ENCODE measurements around the gene COQ8A. TPM values are rescaled to one million over a fixed set of nuclear protein-coding genes. Genes with fewer than 3 reads are reported as not detected.
A peak's percentile ranks its signal among the peaks of the same experiment; 100 is the strongest.

COQ8A gene
- total RNA-seq, 1 donor from 2014 or later, result 41.9 TPM

GRCh38 chr1:226946841-226947240, 6.7 kb downstream of the COQ8A start:
- DNase-seq, result no peak
- TF ChIP-seq, protein P1, sequence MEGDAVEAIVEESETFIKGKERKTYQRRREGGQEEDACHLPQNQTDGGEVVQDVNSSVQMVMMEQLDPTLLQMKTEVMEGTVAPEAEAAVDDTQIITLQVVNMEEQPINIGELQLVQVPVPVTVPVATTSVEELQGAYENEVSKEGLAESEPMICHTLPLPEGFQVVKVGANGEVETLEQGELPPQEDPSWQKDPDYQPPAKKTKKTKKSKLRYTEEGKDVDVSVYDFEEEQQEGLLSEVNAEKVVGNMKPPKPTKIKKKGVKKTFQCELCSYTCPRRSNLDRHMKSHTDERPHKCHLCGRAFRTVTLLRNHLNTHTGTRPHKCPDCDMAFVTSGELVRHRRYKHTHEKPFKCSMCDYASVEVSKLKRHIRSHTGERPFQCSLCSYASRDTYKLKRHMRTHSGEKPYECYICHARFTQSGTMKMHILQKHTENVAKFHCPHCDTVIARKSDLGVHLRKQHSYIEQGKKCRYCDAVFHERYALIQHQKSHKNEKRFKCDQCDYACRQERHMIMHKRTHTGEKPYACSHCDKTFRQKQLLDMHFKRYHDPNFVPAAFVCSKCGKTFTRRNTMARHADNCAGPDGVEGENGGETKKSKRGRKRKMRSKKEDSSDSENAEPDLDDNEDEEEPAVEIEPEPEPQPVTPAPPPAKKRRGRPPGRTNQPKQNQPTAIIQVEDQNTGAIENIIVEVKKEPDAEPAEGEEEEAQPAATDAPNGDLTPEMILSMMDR (IDR thresholded peaks at IDR 0.05; ENCODE audit: partially characterized antibody, unreplicated experiment), result no peak
- H3K4me3 Mint-ChIP-seq (ENCODE audit: unreplicated experiment), result peak overlapping the region; percentile 55
- peaks cover 46% of the 10 kb centered on the region for H3K4me1 Mint-ChIP-seq (ENCODE audit: low read depth, unreplicated experiment)
- peak overlapping the region; percentile 67 for H3K27ac Mint-ChIP-seq (ENCODE audit: unreplicated experiment)
- peaks cover 9% of the 10 kb centered on the region for H3K36me3 Mint-ChIP-seq (ENCODE audit: unreplicated experiment)
- H3K27me3 Mint-ChIP-seq (ENCODE audit: unreplicated experiment), result peaks cover 8% of the 10 kb centered on the region
- peaks cover 18% of the 10 kb centered on the region for H3K9me3 Mint-ChIP-seq (ENCODE audit: unreplicated experiment)

DNA sequence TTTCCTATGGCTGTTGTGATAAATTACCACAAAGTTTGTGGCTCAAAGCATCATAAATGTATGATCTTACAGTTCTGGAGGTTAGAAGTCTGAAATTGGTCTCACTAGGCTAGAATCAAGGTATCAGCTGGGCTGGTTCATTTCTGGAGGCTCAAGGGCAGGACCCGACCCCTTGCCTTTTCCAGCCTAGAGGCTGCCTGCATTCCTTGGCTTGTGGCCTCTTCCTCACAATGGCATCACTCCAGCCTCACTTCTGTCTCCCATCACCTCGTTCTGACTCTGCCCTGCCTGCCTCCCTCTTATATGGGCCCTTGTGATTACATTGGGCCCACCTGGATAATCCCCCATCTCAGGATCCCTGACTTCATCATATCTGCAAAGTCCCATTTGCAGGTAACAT, 8.0 kb downstream of the COQ8A start:
- H3K27ac Mint-ChIP-seq (ENCODE audit: unreplicated experiment), result no peak overlapping the region
- H3K27me3 Mint-ChIP-seq (ENCODE audit: unreplicated experiment), result peaks cover 7% of the 10 kb centered on the region
- DNase-seq, result no peak
- TF ChIP-seq, protein P1 (IDR thresholded peaks at IDR 0.05; ENCODE audit: partially characterized antibody, unreplicated experiment), result no peak
- H3K36me3 Mint-ChIP-seq (ENCODE audit: unreplicated experiment), result peaks cover 9% of the 10 kb centered on the region
- H3K9me3 Mint-ChIP-seq (ENCODE audit: unreplicated experiment), result peaks cover 18% of the 10 kb centered on the region
- peaks cover 36% of the 10 kb centered on the region for H3K4me1 Mint-ChIP-seq (ENCODE audit: low read depth, unreplicated experiment)
- H3K4me3 Mint-ChIP-seq (ENCODE audit: unreplicated experiment), result no peak overlapping the region

GRCh38 chr1:226948480-226948879, 8.4 kb downstream of the COQ8A start:
- Mint-ChIP-seq H3K4me1 (ENCODE audit: low read depth, unreplicated experiment) (peaks cover 32% of the 10 kb centered on the region), H3K9me3 (ENCODE audit: unreplicated experiment) (peaks cover 18% of the 10 kb centered on the region), H3K4me3 (ENCODE audit: unreplicated experiment) (no peak overlapping the region), H3K27me3 (ENCODE audit: unreplicated experiment) (peaks cover 7% of the 10 kb centered on the region), H3K36me3 (ENCODE audit: unreplicated experiment) (peaks cover 9% of the 10 kb centered on the region), H3K27ac (ENCODE audit: unreplicated experiment) (no peak overlapping the region)
- DNase-seq, result no peak
- TF ChIP-seq, protein P1 (IDR thresholded peaks at IDR 0.05; ENCODE audit: partially characterized antibody, unreplicated experiment), result no peak

GRCh38 chr1:226948996-226949395, 8.9 kb downstream of the COQ8A start:
- H3K36me3 Mint-ChIP-seq (ENCODE audit: unreplicated experiment), result peaks cover 9% of the 10 kb centered on the region
- H3K4me3 Mint-ChIP-seq (ENCODE audit: unreplicated experiment), result no peak overlapping the region
- no peak overlapping the region for H3K27ac Mint-ChIP-seq (ENCODE audit: unreplicated experiment)
- peaks cover 15% of the 10 kb centered on the region for H3K9me3 Mint-ChIP-seq (ENCODE audit: unreplicated experiment)
- peaks cover 28% of the 10 kb centered on the region for H3K4me1 Mint-ChIP-seq (ENCODE audit: low read depth, unreplicated experiment)
- TF ChIP-seq, protein P1 (IDR thresholded peaks at IDR 0.05; ENCODE audit: partially characterized antibody, unreplicated experiment), result no peak
- peaks cover 7% of the 10 kb centered on the region for H3K27me3 Mint-ChIP-seq (ENCODE audit: unreplicated experiment)
- DNase-seq, result no peak

DNA sequence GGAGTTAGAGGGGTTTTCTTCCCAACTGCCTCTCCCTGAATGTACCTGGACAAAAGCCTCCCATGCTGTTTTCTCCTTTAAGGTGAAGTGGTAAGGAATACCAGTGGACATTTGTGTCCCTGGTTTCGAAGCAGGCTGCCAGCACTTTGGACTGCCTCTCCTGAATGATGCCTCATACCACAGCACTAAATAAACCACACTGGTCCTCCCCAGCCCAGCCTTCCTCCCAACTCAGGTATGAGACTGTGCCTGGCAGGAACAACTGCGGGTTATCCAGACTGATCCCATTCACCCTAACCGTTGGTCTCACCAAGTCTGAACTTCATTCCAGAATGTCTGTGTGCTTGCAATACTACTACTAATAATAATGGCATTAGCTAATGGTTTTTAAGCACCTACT, 9.3 kb downstream of the COQ8A start:
- H3K9me3 Mint-ChIP-seq (ENCODE audit: unreplicated experiment), result peaks cover 12% of the 10 kb centered on the region
- H3K36me3 Mint-ChIP-seq (ENCODE audit: unreplicated experiment), result peaks cover 11% of the 10 kb centered on the region
- H3K27ac Mint-ChIP-seq (ENCODE audit: unreplicated experiment), result no peak overlapping the region
- H3K4me1 Mint-ChIP-seq (ENCODE audit: low read depth, unreplicated experiment), result peaks cover 27% of the 10 kb centered on the region
- no peak overlapping the region for H3K4me3 Mint-ChIP-seq (ENCODE audit: unreplicated experiment)
- peaks cover 4% of the 10 kb centered on the region for H3K27me3 Mint-ChIP-seq (ENCODE audit: unreplicated experiment)
- DNase-seq, result no peak
- TF ChIP-seq, protein P1 (IDR thresholded peaks at IDR 0.05; ENCODE audit: partially characterized antibody, unreplicated experiment), result no peak

Data from glutamatergic neuron (in vitro differentiated cells).